CD1c-positive myeloid dendritic cell (primary cell): Measurements from ENCODE around the gene UBXN11.

Source experiments
- DNase-seq: peaks from one replicate; pipeline ENCODE4 v3.0.0-alpha.2; 2016; ENCODE audit errors: extremely low spot score

UBXN11 gene, protein sequence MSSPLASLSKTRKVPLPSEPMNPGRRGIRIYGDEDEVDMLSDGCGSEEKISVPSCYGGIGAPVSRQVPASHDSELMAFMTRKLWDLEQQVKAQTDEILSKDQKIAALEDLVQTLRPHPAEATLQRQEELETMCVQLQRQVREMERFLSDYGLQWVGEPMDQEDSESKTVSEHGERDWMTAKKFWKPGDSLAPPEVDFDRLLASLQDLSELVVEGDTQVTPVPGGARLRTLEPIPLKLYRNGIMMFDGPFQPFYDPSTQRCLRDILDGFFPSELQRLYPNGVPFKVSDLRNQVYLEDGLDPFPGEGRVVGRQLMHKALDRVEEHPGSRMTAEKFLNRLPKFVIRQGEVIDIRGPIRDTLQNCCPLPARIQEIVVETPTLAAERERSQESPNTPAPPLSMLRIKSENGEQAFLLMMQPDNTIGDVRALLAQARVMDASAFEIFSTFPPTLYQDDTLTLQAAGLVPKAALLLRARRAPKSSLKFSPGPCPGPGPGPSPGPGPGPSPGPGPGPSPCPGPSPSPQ

DNA sequence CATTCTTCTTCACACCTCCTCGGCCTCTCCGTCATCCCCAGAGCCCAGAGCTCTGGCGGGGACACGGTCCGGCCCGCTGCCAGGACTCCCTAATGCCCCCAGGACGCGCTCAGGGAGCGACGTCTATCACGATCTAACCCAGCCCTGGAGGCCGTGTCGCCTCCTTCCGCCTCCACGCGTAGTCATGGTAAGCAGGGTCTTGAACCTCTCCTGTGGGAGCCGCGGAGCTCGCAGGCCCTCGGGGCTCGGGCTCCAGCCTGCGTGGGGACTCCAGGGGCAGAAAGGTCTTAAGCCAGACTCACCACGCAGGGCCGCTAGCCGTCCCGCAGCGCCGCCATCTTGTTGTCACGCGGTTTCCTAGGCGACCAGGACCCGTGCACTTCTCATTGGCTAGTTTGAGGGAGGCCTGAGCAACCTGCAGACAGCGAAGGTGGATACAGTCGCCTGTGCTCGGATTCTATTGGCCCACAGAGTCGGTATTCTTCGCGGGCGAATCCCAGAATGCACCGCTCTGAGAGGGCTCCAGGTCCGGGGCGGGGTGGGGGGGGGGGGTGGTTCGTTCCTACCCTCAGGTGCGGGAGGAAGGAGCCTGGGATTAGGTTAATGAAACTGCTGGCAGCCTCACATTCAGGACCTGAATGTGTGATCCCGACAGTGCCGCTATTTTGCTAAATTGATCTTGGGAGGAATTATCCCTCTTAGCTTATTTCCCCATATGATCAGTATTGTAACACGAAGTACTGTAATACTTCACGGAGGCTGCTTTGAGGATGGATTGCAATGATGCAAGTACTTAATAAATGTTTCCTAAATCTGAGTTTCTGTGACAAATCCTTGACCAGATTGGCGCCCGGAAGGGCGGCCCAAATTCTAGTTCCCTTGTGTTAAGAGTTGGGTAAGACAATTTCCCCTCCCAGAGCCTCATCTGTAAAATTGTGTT lies at the start of gene UBXN11:
Gene UBXN11 (minus strand): TSS at position 347 of the 940 bp plus-strand sequence. CDS start 3,753 bp downstream, outside the sequence.
- DNase-seq, result peak; percentile 93

GRCh38 chr1:26356106-26356505 lies 49.7 kb upstream of the UBXN11 start:
- DNase-seq, result no peak

- no peak for DNase-seq
Measured at GRCh38 chr1:26354972-26355371, 48.5 kb upstream of the UBXN11 start.

DNA sequence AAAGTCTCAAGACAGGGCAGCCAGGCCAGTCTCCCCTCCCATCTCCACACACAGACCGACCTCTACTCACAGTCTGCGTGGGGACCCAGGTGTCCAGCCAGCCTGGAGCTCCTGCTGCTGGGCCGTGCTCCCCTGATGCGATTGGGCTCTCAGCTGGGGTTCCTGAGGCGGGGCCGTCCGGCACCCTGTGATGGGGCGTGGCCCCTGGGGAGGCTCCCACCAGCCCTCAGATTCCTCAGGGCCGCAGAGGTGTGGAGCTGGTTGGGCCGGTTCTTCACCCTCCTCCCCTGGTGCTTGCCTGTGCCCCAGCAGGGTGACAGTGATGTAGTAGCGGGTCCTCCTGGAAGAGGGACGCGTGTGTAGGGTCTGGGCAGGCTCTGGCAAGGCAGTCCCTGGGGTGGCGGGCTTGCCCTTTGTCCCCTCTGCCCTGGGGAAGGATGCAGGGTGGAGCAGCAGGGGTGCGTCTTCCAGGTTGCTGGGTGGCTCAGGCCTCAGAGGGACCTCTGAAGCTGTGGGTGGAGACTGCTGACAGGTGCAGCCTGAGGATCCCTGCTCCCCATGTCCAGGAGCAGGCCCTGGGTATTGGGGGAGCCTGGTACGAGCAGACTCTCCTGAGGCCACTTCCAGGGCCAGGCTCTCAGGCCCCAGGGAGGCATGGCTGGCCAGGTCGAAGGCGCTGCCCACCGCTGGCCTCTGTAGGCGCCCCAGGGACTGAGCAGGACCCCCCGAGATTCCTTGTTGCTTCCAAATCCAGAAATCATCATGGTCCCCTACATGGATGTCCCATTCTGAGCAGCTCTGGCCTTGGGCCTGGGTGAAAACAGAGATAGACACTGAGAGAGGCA lies 47.8 kb upstream of the UBXN11 start, which contains the start of gene CRYBG2:
Gene CRYBG2 (minus strand): TSS at position 155 of the 845 bp plus-strand sequence. CDS start 7,473 bp downstream, outside the sequence.
- no peak for DNase-seq

- no peak for DNase-seq
Measured at GRCh38 chr1:26353210-26353859, 46.9 kb upstream of the UBXN11 start.

GRCh38 chr1:26352338-26352679 lies 45.9 kb upstream of the UBXN11 start:
- no peak for DNase-seq

DNA sequence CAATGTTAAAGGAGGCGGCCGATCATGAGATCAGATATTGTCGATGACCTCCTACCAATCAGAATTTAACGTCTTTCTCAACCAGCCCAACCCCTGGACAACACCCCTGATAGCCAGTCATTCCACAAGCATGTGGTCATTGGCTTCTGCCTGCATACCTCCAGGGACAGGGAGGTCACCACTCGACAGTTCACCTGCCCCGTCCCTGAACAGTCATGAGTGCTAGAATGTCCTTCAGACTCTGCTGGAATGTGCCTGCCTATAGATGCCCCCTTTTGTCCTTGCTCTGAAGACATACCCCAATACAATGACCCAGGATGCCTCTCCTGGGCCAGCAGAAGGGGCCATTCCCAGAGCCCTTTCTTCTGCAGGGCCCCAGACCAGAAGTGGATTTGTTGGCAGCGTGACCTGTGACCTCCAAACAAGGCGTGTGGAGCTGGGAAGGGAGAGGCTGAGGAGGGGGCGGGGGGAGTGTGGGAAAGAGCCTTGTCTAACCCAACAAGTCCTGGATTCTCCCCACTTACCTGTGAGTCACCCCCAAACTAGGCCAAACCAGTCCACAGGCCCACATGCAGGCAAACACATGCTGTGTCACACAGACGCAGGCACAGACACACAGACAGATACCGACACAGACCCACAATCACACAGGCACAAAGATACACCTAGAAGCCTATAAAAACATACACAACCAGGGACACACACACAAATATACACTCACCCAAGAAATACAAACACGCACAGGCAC lies 45.3 kb upstream of the UBXN11 start:
- no peak for DNase-seq

- no peak for DNase-seq
Measured at GRCh38 chr1:26350701-26351589, 44.5 kb upstream of the UBXN11 start.

GRCh38 chr1:26350343-26350700 lies 43.9 kb upstream of the UBXN11 start:
- DNase-seq, result no peak

- no peak for DNase-seq
Measured at GRCh38 chr1:26349877-26350244, 43.4 kb upstream of the UBXN11 start.

DNA sequence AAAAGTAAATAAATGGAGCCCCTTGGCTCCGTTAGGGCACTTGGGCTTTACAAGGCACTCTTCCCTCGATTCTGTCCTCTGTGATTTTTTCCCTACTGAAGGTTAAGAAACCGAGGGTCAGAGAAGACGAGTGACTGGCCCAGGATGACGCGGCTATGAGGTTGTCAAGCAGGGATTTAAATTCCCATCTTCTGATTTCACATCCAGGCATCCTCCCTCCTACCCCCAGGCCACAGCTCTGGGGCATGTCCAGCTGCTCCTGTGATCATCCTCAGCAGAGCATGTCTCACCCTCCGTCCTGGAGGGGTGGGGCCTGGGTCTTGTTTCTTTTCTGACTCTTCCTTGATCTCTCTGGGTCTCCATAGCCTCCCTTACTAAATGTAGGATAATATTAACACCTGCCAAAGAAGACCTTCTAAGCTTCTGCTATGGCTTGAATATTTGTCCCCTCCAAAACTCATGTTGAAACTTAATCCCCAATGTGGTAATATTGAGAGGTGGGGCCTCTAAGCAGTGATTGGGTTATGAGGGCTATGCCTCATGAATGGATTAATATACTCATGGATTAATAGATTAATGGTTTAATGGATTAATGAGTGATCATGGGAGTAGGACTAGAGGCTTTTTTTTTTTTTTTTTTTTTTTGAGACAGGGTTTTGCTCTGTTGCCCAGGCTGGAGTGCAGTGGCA lies 42.9 kb upstream of the UBXN11 start:
- no peak for DNase-seq

DNA sequence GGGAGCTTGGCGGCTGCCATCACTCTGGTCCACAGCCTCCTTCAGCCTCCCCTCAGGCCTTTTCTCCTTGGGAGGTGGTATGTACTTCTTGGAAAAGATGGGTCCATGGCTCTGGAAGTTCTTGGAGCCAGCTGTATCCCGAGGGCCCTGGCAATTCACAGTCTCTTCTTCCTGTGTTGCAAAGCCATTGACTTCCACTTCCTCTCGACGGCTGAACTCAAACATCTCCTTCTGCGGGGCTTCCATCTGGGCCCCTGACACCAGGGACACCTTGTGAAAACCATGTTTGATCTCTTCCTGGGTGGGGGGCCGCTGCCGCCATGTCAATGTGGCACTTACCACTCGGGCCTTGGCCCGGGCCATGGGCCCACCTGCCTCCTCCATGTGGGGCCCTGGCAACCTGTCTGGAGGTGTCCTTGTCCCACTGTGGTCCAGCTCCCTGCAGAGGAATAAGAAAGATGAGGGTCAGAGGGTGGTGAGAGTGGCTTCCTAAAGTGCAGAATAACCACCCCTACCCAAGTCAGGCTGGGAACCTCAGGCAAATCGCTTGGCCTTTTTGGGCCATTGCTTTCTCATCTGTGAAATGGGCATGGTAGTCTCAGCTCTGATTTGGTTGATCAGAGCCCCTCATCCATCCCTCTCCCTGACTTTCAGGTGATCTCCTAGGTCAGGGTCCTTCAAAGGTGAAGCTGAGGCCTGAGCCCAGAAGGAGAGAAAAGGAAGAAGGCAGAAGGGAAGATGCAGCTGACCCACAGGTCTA lies 40.0 kb upstream of the UBXN11 start:
- DNase-seq, result no peak

DNA sequence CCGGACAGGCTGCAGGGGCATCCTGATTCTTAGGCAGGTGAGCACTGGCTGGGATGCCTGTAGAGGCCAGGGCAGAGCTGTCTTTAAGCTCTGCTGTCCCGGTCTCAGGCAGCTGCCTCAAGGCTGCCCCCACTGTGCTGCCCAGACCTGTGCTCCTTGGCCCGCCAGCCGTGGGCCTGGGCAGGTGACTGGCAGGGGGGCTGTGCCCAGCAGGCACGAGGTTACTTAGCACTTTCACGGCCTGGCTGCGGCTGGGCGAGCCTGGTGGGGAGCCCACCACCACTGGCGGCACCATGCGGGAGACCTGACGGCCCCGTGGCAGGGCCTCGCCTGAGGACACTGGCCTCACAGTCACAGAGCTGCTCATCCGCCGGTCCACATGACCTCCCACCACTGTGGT lies 39.3 kb upstream of the UBXN11 start:
- DNase-seq, result no peak

GRCh38 chr1:26344147-26344920 lies 37.9 kb upstream of the UBXN11 start:
- DNase-seq, result no peak

DNA sequence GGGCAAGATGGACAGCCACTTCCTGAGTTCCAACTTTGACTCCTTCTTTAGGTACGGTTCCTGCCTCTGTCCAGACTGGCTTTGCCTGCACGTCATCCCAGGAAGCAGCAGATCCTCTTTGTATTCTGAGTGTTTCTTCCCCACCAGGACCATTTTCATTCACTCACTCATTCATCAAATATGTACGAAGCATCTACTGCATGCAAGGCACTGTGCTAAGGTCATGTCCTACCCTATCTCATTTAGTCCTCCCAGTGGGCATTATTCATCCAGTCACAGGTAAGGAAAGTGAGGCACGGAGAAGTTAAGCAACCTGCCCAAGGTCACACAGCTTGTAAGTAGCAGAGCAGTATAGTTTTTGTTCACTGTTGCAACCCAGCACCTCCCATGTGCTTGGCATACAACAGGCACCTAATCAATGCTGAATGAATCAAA lies 33.6 kb upstream of the UBXN11 start:
- DNase-seq, result no peak

DNA sequence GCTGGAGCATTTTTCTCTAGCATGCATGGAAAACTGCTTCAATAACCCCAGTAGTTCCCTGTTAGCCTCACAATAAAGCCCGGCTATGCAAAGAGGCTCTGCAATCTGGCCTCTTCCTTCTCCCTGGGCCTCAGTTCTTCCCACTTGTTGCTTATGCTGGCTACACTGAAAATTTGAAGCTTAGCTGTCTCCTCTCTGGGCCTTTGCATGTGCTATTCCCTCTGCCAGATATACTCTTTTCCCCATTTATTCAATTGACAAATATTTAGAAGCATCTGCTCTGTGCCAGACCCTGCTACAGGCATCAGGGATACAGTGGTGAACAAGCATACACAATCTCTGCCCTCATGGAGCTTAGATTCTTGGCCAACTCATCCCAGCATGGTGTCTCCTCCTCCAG lies 32.2 kb upstream of the UBXN11 start:
- DNase-seq, result no peak

GRCh38 chr1:26337625-26338024 lies 31.2 kb upstream of the UBXN11 start:
- no peak for DNase-seq
